Middle frontal gyrus (tissue), 1 donor: ENCODE results near the gene REV3L.
"Not testable (repeated sequence)": the region's sequence is repeated elsewhere in the genome, so short reads cannot be mapped to it uniquely, and the experiment has no call there.

Source experiments
- DNase-seq: peaks from one replicate; pipeline ENCODE4 v3.0.0-alpha.2; 2015; ENCODE audit warnings: low spot score; ENCODE audit errors: extremely low spot score

REV3L gene

DNA sequence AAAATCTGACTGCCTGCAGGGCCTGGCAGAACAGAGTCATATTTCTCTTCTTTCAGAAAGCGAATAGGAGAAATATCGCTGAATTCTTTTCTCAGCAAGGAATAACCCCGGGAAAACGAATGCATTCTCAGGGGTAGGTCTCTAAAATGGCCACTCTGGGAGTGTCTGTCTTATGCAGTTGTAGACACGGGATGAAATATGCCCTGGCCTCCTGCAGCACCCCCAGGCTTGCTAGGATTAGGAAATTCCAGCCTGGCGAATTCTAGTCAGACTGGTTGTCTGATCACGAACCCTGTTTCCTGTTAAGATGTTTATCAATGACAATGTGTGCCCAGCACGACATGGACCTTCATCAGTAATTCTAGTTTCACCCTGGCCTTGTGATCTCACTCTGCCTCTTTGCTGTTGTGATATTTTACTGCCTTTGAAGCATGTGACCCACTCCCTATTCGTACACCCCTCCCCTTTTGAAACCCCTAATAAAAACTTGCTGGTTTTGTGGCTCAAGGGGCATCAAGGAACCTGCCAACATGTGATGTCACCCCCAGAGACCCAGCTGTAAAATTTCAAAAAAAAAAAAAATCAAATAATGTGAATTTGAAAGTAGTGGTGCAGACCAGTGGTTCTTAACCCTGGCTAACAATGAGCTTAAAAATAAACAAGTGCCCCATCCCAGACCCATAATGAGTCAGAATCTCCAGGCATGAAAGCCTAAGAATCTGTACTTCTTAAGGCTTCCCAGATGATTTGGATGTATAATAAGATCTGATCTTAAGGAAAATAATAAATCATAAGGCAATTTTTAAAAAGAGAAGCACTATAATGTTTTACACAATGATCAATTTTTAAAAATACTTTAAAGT is 181.8 kb downstream of the REV3L start:
- DNase-seq, result not testable (repeated sequence)

DNA sequence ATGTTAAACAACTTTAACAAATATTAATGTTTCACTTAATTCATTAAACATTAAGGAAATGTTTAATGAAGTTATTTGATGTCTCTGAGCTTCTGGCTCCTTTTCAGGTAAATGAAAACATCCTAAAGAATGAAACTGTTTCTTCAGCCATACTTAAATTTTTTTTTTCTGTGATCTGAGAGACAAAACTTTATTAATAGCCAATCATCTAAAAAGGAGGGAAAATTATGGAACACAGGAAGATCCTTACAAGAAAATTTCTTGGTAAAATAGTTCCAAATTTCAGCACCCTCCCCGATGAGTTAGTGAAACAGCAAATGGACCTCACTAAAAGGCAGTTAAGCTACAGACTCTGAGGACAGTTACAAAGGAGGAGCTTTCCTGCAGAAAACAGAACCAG is 185.2 kb downstream of the REV3L start:
- DNase-seq, result no peak

DNA sequence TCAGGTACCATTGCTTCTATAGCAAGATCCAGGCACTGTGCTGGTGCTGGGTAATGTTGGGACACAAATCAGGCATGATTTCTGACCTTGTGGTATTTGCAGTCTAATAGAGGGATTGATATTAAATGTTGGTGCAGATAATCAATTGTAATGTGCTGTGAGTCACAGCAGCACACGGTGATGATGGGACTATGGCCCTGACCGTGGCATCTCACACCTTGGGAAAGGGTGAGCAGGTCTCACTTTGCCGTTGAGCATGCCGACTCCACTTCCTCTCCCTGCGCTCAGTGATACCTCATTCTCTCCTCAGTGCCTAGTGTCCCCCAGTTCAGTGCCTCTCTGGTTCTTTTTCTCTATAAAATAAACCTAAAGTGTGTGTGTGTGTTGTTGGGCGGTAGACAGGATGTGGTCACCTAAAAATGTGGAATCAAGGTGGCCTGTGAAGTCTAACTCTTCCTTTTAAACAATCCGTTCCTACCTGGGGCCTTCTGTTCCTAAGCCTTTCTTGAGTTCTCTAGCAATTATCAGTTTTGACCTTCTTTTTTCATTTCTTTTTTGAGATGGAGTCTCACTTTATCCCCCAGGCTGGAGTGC is 188.5 kb downstream of the REV3L start:
- no peak for DNase-seq

DNA sequence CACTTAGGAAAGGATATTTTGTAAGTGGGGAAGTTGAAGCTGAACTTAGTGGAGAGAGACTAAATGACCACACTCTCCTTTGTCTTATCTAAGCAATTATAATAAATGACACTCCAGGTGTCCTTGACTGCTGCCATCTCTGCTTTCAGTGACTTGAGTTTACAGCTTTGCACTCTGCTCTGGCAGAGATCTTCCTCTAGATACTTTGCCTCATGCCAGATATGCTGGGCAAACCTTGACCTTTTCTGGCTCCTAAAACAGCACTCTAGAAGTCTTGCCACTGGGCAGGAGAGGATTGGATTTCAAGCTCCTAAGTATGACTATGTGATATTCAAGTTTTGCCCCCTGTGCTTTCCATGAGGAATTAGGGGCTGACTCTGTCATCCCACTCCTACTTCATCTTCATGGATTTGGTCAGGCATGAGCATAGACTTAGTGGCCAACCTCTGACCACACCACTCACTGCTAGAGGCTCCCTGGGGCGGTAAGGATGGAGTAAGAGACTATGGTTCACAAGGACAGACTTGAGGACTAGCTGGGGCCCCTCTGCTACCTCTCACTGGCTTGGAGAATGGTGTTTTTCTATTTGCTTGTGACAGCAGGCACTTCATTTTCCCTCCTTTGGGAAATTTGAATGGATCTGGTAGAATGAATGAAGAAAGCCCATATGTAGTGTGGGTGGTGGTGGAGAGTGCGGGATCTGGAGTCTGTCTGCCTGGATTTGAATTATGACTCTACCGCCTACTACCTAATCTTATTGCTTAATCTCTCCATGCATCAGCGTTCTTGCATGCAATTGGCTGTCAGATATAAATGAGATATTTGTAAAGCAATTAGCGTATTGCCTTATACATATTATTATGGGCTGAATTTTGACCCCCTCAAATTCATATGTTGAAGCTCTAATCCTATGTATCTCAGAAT is 191.4 kb downstream of the REV3L start:
- no peak for DNase-seq

DNA sequence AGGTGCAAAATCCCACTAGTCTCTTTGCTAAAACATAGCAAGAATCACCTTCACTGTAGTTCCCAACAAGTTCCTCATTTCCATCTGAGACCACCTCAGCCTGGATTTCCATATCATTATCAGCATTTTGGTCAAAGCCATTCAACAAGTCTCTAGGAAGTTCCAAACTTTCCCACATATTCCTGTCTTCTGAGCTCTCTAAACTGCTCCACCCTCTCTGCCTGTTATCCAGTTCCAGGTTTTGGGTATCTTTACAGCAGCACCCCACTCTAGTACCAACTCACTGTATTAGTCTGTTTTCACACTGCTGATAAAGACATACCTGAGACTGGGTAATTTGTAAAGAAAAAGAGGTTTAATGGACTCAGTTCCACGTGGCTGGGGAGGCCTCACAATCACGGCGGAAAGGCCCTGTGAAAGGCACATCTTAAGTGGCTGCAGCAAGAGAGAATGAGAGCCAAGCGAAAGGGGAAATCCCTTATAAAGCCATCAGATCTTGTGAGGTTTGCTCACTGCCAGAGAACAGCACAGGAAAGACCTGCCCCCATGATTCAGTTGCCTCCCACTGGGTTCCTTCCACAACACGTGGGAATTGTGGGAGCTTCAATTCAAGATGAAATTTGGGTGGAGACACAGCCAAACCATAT is 192.2 kb downstream of the REV3L start:
- DNase-seq, result not testable (repeated sequence)

DNA sequence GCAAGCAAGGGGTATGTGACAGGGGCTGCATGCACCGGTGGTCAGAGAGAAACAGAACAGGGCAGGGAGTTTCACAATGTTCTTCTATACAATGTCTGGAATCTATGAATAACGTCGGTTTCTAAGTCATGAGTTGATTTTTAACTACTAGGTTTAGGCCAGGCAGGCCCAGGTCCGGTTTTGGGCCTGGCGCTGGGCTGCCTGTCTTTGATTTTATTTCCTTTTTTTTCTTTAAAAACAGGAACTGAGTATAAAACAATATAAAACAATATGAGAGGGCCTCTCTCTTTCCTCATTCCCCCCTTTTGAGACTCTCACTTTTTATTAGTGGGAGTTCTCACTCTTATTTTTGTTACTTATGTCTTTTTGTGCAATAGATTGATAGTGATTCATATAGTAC is 198.7 kb downstream of the REV3L start:
- not testable (repeated sequence) for DNase-seq

DNA sequence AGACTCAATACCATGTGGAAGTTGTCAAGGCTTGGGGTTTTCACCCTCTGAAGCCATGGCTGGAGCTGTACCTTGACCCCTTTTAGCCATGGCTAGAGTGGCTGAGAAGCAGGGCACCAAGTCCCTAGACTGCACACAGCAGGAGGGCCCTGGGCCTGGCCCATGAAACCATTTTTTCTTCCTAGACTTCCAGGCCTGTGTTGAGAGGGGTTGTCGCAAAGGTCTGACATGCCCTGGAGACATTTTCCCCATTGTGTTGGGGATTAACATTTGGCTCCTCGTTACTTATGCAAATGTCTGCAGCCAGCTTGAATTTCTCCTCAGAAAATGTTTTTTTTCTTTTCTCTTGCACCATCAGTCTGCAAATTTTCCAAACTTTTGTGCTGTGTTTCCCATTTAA is 199.3 kb downstream of the REV3L start:
- DNase-seq, result no peak

DNA sequence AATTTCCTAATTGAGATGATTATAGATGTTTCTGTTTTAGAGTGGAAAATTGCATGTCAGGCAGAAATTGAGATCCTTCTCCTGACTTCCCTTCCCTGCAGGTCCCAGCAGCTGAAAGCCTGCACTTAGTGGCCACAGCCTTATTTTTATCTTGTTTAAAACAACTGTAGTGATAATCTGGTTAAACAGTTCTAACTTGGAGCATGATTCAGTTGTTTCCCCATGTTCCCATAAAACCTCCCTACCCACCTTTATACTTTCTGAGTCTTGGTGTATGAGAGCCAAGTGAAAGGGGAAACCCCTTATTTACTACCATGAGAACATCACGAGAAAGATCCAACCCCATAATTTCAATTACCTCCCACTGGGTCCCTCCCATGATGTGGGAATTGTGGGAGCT is 200.5 kb downstream of the REV3L start:
- no peak for DNase-seq

DNA sequence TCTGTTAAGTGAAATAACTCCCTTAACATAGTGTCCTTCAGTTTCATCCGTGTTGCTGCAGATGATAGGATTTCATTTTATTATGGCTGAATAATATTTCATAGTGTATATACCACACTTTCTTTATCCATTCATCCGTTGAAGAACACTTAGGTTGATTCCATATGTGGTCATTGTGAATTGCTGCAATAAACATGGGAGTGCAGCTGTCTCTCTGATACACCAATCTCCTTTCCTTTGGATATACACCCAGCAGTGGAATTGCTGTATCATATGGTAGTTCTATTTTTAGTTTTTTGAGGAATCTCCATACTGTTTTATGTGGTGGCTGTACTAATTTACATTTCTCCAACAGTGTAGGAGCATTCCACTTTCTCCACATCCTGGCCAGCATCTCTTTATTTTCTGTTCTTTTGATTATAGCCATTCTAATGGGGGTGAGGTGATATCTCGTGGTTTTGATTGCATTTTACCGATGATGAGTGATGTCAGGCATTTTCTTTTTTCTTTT is 202.5 kb downstream of the REV3L start:
- DNase-seq, result no peak

DNA sequence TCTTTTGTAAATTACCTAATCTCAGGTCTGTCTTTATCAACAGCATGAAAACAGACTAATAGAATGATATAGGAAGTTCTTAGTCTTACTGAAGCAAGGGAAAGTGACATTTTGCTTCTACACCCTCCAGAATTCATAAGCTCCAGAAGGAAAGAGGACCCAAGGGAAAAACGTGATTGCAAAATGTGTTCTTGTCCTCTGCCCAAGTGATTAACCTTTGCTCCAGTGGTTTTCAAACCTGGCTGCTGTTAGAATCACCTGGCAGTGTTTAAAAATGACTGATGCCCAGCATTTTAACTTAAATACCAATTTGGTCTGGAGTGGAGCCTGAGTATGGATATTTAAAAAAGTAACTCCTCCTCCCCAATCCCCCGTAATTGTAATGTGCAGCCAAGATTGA is 204.3 kb downstream of the REV3L start:
- DNase-seq, result no peak

DNA sequence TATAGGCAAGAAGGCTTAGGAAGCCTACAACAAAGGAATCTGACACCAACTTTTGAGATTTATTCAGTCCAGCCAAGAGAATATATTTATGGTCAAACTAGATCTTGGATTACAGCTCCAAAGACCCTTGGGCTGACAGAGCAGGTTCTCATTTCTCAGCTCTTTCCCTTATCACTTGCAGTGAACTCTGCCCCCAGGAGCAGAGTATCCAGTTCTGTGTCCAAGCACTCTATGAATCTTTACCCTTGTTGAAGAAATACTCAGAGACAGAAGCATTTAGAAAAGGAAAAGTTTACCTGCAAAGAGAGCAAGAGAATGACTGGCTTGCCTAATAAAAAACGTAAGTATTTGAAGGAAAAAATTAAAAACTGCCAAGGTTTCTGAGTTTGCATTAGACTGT is 205.2 kb downstream of the REV3L start:
- DNase-seq, result no peak

DNA sequence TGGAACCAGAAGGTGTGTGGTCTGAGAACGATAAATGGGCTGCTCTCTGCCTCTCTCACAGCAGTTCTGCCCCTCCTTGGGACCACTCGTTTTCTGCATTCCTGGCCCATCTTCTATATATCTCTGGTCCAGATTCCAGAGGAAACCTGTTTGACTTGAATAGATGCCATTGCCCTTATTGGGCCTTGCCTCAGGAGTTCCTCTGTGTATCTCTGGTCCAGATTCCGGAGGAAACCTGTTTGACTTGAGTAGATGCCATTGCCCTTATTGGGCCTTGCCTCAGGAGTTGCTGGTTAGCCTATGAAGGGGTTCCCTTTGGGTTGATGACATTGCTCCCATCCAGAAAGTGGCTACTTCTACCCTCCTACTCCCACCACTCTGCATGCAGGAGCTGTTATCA is 206.3 kb downstream of the REV3L start:
- DNase-seq, result no peak

DNA sequence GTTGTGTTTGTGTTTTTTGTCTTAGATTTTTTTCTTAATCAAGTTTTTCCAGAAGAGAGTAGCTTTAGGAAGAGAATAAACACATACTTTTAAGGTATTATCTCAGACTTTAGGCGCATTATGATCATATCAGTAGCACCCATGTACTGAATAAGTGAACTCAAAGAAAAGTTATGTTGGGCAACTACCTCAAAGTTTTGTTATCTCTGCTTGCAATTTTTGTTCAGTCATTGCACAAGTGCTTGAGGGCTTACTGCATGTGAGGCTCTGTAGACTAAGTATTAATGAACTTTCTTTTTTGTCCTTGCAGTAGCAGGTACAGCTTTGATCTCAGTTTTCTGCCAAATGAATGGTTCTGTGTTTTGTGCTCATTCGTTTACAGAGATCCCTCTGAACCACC is 206.7 kb downstream of the REV3L start:
- DNase-seq, result no peak

DNA sequence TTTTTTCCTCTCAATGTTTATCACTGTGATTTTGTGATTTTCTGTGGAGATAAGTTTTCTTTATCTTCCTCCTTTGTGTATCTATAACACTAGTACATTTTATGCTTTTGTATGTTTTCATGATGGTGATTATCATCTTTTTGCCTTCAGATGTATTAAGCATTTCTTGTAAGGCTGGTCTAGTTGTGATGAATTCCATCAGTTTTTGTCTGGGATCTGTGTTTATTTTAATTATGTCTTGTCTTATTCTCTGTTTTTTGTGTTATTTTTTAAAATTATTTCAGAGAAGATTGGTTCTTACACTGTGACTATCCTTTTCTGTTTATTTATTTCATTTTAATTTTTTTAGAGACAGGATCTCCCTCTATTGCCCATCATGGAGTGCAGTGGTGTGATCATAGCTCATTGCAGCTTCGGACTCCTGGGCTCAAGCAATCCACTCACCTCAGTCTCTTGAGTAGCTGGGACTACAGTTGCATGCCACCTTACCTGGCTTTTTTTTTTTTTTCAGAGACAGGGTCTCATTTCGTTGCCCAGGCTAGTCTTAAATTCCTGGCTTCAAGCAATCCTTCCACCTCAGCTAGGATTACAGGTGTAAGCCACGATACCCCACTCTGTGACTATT is 208.3 kb downstream of the REV3L start:
- DNase-seq, result no peak

DNA sequence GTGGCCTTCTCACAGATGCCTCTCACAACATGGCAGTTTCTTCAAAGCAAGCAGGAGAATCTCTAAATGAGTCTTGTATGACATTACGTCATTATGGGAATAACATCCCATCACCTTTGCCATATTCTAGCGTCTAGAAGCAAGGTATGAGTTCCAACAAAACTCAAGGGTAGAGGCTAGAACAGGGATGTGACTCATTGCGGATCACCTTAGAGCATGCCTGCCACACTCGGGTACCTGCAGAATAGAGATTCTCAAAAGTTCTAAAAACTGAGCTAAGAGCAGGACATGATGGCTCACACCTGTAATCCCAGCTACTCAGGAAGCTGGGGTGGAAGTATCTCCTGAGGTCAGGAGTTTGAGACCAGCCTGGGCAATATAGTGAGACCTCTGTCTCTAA is 212.9 kb downstream of the REV3L start:
- no peak for DNase-seq

DNA sequence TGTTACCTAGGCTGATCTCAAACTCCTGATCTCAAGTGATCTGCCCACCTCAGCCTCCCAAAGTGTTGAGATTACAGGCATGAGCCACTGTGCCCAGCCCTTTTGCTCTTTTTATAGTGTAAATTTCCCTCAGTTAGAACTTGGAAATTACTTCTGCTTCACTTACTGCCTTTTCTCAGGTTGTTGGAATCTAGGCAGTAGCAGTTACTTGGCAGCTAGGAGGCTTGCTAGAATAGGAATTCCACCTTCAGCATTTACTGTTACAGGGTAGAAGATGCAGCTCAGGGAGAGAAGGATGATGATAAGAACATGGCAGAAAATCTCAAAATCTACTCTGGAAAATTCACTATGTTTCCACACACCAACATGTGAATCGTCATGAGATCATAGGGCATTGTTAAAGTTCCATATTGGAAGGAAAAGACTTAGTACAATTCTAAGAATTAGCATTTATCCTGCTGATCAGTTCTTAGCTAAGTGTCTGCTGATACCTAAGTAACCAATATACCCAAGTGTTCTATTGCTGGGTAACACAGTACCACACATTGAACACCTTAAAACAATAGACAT is 213.5 kb downstream of the REV3L start:
- DNase-seq, result no peak

DNA sequence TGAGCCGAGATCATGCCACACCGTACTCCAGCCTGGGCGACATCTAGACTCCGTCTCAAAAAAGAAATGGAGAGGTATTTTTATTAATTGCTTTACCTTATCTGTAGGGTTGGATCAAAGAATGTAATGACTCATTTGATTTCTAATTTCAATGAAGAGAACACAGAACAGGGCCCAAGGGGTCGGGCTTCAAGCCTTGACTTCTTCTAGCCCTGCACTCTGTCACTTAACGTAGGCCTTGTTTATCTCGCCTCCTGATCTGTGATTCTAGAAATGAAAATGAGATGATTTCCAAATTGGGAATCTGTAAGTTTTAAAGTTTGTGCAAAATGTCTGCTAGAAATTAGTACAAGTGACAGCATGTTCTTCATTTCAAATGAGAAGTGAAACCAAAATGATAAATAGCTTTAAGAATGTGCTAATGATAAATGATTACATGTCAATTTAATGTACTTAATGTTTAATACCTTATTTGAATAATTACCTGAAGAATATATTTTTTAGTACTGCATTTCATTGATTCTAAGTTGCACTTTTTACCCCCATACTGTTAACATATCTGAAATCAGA is 215.2 kb downstream of the REV3L start:
- DNase-seq, result no peak

DNA sequence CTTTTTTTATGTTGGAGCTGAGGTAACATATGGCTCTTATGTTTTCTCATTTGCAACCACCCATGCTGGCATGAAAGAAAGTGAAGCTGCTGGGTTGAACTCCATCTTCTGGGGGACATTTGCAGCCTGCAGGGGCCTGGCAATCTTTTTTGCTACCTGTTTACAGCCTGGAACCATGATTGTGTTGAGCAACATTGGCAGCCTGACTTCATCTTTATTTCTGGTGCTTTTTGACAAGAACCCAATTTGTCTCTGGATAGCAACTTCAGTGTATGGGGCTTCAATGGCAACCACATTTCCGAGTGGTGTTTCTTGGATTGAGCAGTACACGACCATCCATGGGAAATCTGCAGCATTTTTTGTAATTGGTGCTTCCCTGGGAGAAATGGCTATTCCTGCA is 216.7 kb downstream of the REV3L start:
- no peak for DNase-seq

DNA sequence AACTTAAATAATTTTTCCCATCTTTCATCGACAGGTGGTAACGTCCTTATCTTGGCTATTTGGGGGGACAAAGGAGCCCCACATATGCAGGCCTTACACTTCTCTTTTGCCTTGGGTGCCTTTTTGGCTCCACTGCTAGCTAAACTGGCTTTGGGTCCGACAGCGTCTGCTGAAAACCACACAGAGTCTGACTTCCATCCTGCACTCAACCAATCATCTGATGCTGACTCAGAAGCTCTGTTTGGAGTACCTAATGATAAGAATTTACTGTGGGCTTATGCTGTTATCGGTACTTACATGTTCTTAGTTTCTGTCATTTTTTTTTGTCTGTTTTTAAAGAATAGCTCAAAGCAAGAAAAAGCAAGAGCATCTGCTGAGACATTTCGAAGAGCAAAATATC is 217.2 kb downstream of the REV3L start:
- no peak for DNase-seq

DNA sequence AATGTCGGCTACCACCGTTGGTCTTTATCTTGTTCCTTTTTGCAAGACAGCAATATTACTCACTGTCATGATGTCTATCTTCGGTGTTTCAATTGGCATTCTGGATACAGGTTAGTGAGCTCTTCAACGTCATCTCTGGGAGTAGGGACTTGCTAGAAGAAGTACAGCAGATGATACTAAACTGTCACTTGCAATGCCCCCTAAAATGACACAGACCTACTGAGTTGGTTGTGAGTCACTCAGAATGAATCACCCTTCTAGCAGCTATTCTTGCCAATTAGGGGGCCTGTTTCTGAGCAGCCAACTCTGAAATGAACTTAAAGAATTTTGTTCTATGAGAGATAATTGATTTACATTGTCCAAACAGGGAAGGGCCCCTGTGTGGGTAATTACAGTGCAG is 219.2 kb downstream of the REV3L start:
- no peak for DNase-seq
